ENCODE data around the gene MCEMP1.

DNA sequence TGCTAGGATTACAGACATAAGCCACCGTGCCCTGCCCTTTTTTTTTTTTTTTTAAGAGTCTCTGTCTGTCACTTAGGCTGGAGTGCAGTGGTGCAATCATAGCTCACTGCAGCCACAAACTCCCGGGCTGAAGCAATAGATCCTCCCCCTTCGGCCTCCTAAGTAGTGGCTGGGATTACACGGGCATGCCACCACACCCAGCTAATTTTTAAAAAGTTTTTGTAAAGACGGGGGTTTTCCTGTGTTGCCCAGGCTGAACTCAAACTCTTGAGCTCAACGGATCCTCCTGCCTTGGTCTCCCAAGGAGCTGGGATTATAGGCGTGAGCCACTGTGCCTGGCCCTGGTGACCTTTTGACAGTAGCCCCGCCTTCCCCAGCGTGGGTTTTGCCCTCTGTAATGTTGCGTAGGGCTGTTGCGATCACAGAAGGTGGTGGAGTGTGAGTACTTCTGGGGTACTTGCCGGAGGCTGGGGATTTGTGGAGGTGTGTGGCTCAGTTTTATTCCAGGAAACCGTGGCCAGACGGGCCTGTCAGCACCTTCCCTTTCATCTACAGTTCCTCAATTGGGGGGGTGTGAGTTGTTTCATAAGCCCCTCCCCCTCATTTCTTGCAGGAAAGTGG lies 19.6 kb upstream of the MCEMP1 start:
- TF ChIP-seq, protein P1, sequence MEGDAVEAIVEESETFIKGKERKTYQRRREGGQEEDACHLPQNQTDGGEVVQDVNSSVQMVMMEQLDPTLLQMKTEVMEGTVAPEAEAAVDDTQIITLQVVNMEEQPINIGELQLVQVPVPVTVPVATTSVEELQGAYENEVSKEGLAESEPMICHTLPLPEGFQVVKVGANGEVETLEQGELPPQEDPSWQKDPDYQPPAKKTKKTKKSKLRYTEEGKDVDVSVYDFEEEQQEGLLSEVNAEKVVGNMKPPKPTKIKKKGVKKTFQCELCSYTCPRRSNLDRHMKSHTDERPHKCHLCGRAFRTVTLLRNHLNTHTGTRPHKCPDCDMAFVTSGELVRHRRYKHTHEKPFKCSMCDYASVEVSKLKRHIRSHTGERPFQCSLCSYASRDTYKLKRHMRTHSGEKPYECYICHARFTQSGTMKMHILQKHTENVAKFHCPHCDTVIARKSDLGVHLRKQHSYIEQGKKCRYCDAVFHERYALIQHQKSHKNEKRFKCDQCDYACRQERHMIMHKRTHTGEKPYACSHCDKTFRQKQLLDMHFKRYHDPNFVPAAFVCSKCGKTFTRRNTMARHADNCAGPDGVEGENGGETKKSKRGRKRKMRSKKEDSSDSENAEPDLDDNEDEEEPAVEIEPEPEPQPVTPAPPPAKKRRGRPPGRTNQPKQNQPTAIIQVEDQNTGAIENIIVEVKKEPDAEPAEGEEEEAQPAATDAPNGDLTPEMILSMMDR (IDR thresholded peaks at IDR 0.05) = no peak
- TF ChIP-seq EP300 (IDR thresholded peaks at IDR 0.05) = no peak
- no peak for TF ChIP-seq POLR2AphosphoS5 (IDR thresholded peaks at IDR 0.05)
